K562 (cell line): ENCODE data around the gene BOD1L1. TPM values are rescaled to one million over a fixed set of nuclear protein-coding genes. Genes with fewer than 3 reads are reported as not detected.

Experiments used
- ATAC-seq: fragments of 200-7000 bp; cut with Tn5 transposase; 3 replicates; pipeline ENCODE4 v1.9.1; 2020; ENCODE audit warnings: moderate library complexity
- BruUV-seq: library from RNA; stranded (reverse); fragments of 400-500 nt; replicated peaks from 2 replicates; lab custom pipeline; 2021; lab: Mats Ljungman, UMichigan
- CTCF ChIA-PET: fragments of 300-600 bp; formaldehyde crosslinking; extraction: SDS; loops from one replicate; lab custom pipeline; 2021; ENCODE audit warnings: low intra/inter-chr PET ratio; lab: Yijun Ruan, JAX
- POLR2A ChIA-PET: fragments of 300-600, 350-650 bp; sonication (Branson Sonifier 250); formaldehyde crosslinking; extraction: SDS; loops from one replicate; lab custom pipeline; 2021; ENCODE audit warnings: antibody characterized with exemption, inconsistent platforms; lab: Yijun Ruan, JAX
- DNase-seq, 4 experiments: peaks; one replicate each; pipeline versions ENCODE4 v3.0.0 to v3.0.0-alpha.2; 2011 to 2018; ENCODE audit warnings: low spot score in 3 of 4, mixed read lengths in 3 of 4; ENCODE audit errors: extremely low read depth in 1 of 4
- FAIRE-seq: peaks from 2 replicates; lab custom pipeline; 2011; peaks lifted over from hg19 to GRCh38; lab: Jason Lieb, UNC
- H2AFZ ChIP-seq: 2 replicates; pipeline ENCODE4 v1.6.0; 2011; ENCODE audit warnings: low read depth, low read length, control low read depth, inconsistent platforms
- H3K27ac ChIP-seq: fragments of 200-600 bp; 3 replicates; pipeline ENCODE4 v1.8.0; 2011; ENCODE audit warnings: low read depth, mild to moderate bottlenecking, control low read depth, inconsistent platforms, low read length, moderate library complexity, mixed read lengths; ENCODE audit errors: extremely low read depth
- H3K27me3 ChIP-seq, 2 experiments: fragments of 300-600 bp in 1 of 2; 2 replicates in 1 of 2; 3 replicates in 1 of 2; pipeline versions ENCODE4 v1.6.0 to v1.8.0; 2011; ENCODE audit warnings: inconsistent platforms in 2 of 2, low read length in 2 of 2, mild to moderate bottlenecking in 1 of 2, mixed read lengths in 1 of 2, moderate library complexity in 1 of 2; ENCODE audit not compliant: control insufficient read depth in 2 of 2, insufficient read depth in 2 of 2
- H3K36me3 ChIP-seq: fragments of 300-600 bp; 3 replicates; pipeline ENCODE4 v1.8.0; 2011; ENCODE audit warnings: mild to moderate bottlenecking, low read length, inconsistent platforms; ENCODE audit not compliant: control insufficient read depth, insufficient read depth
- H3K4me1 ChIP-seq, 2 experiments: fragments of 200-600 bp in 1 of 2; replicated peaks in 1 of 2; 2 replicates in 1 of 2; 3 replicates in 1 of 2; pipeline versions ENCODE4 v1.5.1 to v1.8.0; 2011; ENCODE audit warnings: inconsistent platforms in 2 of 2, low read length in 2 of 2, mild to moderate bottlenecking in 1 of 2, mixed read lengths in 1 of 2, moderate library complexity in 1 of 2; ENCODE audit not compliant: control insufficient read depth in 2 of 2, insufficient read depth in 2 of 2
- H3K4me2 ChIP-seq: 2 replicates; pipeline ENCODE4 v1.6.1; 2011; ENCODE audit warnings: low read length, control low read depth, inconsistent platforms, mixed read lengths; ENCODE audit not compliant: insufficient read depth
- H3K4me3 ChIP-seq: fragments of 200-600 bp; sonication (generic), shearing (Covaris generic); 2 replicates; pipeline ENCODE4 v1.5.1; 2016; ENCODE audit warnings: control low read depth, inconsistent platforms
- H3K79me2 ChIP-seq: fragments of 200-600 bp; 3 replicates; pipeline ENCODE4 v1.8.0; 2011; ENCODE audit warnings: low read length, inconsistent platforms; ENCODE audit not compliant: control insufficient read depth, insufficient read depth
- H3K9ac ChIP-seq, 2 experiments: 2 replicates each; pipeline versions ENCODE4 v1.6.0 to v1.6.1; 2011; ENCODE audit warnings: low read depth in 2 of 2, low read length in 2 of 2, control low read depth in 1 of 2, inconsistent platforms in 1 of 2, mild to moderate bottlenecking in 1 of 2, mixed read lengths in 1 of 2; ENCODE audit not compliant: insufficient read depth in 1 of 2
- H3K9me1 ChIP-seq: one replicate; pipeline ENCODE4 v1.6.0; 2011; ENCODE audit warnings: inconsistent platforms, mild to moderate bottlenecking, low read length, moderate library complexity; ENCODE audit not compliant: control insufficient read depth, insufficient read depth
- H3K9me3 ChIP-seq: replicated peaks from 2 replicates; pipeline ENCODE4 v1.5.1; 2011; ENCODE audit warnings: low read depth, low read length, inconsistent platforms; ENCODE audit not compliant: control insufficient read depth, insufficient read depth
- H4K20me1 ChIP-seq: replicated peaks from 2 replicates; pipeline ENCODE4 v1.6.1; 2011; ENCODE audit warnings: low read length, inconsistent platforms, mixed read lengths; ENCODE audit not compliant: control insufficient read depth, insufficient read depth
- BMI1 ChIP-seq: fragments of 150-350 bp; IDR thresholded peaks from 2 replicates; pipeline ENCODE4 v1.6.1; 2014; ENCODE audit warnings: low read length
- CBFA2T2 ChIP-seq: fragments of 450-650 bp; conservative IDR thresholded peaks from 2 replicates; pipeline ENCODE4 v1.6.1; 2017; ENCODE audit warnings: mild to moderate bottlenecking
- FOXA1 ChIP-seq: fragments of 450-650 bp; IDR thresholded peaks from 2 replicates; pipeline ENCODE4 v1.6.1; 2016; ENCODE audit warnings: mild to moderate bottlenecking, borderline replicate concordance
- GTF3C2 ChIP-seq: IDR thresholded peaks from 3 replicates; pipeline ENCODE4 v1.6.1; 2011; ENCODE audit warnings: borderline replicate concordance, mild to moderate bottlenecking, moderate library complexity; ENCODE audit not compliant: insufficient read length; ENCODE audit errors: extremely low read depth
- HDGF ChIP-seq: fragments of 450-650 bp; IDR thresholded peaks from 2 replicates; pipeline ENCODE4 v1.6.1; 2016
- HNRNPK ChIP-seq: fragments of 200-400 bp; formaldehyde crosslinking; IDR thresholded peaks from one replicate; pipeline ENCODE4 v1.6.1; 2018; ENCODE audit warnings: mild to moderate bottlenecking, low read depth, low read length; ENCODE audit not compliant: poor library complexity, severe bottlenecking
- IRF2 ChIP-seq: sonication (generic); formaldehyde crosslinking; IDR thresholded peaks from 2 replicates; pipeline ENCODE4 v1.8.1; 2022; ENCODE audit warnings: mild to moderate bottlenecking, missing genetic modification reagents
- KDM5B ChIP-seq: fragments of 200-600 bp; sonication (generic); IDR thresholded peaks from 2 replicates; pipeline ENCODE4 v1.6.1; 2012; ENCODE audit warnings: low read depth, mild to moderate bottlenecking, moderate library complexity, low read length, control low read depth, inconsistent platforms; ENCODE audit not compliant: insufficient replicate concordance
- MYNN ChIP-seq, 2 experiments: sonication (generic); formaldehyde crosslinking in 1 of 2; IDR thresholded peaks; 2 replicates each; pipeline versions ENCODE4 v1.5.0 to v1.6.1; 2016 to 2020; ENCODE audit warnings: antibody characterized with exemption in 1 of 2, missing genetic modification reagents in 1 of 2
- POLR2AphosphoS2 ChIP-seq: IDR thresholded peaks from 2 replicates; pipeline ENCODE4 v1.6.1; 2012; ENCODE audit warnings: low read length, improper control_type of control experiment
- SRF ChIP-seq, 2 experiments: fragments of 250-450, 450-650 bp in 1 of 2; sonication (Bioruptor Pico) in 1 of 2; sonication (generic) in 1 of 2; formaldehyde crosslinking; IDR thresholded peaks; 2 replicates each; pipeline versions ENCODE4 v1.5.0 to v1.5.1; 2020 to 2022; ENCODE audit warnings: mild to moderate bottlenecking in 1 of 2, missing genetic modification reagents in 1 of 2
- TAL1 ChIP-seq: fragments of 450-650 bp; IDR thresholded peaks from 2 replicates; pipeline ENCODE4 v1.6.1; 2016; ENCODE audit warnings: mild to moderate bottlenecking
- WHSC1 ChIP-seq: IDR thresholded peaks from one replicate; pipeline ENCODE4 v1.6.1; 2012; ENCODE audit warnings: low read length, control low read depth, inconsistent platforms
- ZNF507 ChIP-seq: conservative IDR thresholded peaks from 2 replicates; pipeline ENCODE4 v1.6.1; 2017; ENCODE audit warnings: missing genetic modification characterization, missing compliant biosample characterization
- ZNF766 ChIP-seq: fragments of 200-800 bp; sonication (Bioruptor generic); conservative IDR thresholded peaks from 2 replicates; pipeline ENCODE4 v1.6.1; 2016; ENCODE audit warnings: missing genetic modification characterization, missing compliant biosample characterization
- ZNF780A ChIP-seq: fragments of 250-450 bp; sonication (Bioruptor Pico); IDR thresholded peaks from 2 replicates; pipeline ENCODE4 v1.5.0; 2021; ENCODE audit warnings: mild to moderate bottlenecking
- WGBS: fragments of 100-300 bp; shearing (Covaris generic); methylation state at CpG from one replicate; pipeline ENCODE4 v1.1.6; 2016; ENCODE audit warnings: low coverage, mixed read lengths; ENCODE audit not compliant: insufficient coverage; ENCODE audit errors: missing lambda C conversion rate; 5-methylcytosine and 5-hydroxymethylcytosine counted together
- in situ Hi-C: fragments of 300-500 bp; cut with MboI; formaldehyde crosslinking; loops from 4 replicates; pipeline ENCODE4 v1.15.0; 2018; ENCODE audit warnings: inconsistent platforms, mixed read lengths
- intact Hi-C: fragments of 100-400 bp; cut with micrococcal nuclease; formaldehyde crosslinking; loops from 2 replicates; pipeline ENCODE4 v1.14.2; 2022
- polyA plus RNA-seq, 8 experiments: library from polyadenylated mRNA; depleted of rRNA in 4 of 8; stranded (reverse) in 5 of 8; unstranded in 3 of 8; fragments of >200 nt; fragmentation: Nextera tagmentation in 2 of 8; fragmentation: Illumina TruSeq in 1 of 8; extraction: Ambion mirVana in 2 of 8; extraction: Trizol in 1 of 8; gene quantifications; 2 replicates each; pipeline versions ENCODE4 v1.2.1 to v1.2.3, GENCODE V29; 2011 to 2014; ENCODE audit warnings: inconsistent platforms in 1 of 8, missing spikeins in 1 of 8
- total RNA-seq, 7 experiments: library from RNA; depleted of rRNA in 6 of 7; stranded (reverse); fragments of >200 nt in 6 of 7; fragmentation: Illumina TruSeq in 2 of 7; extraction: Trizol in 2 of 7; gene quantifications; 2 replicates each; pipeline versions ENCODE4 v1.2.1 to v1.2.3, GENCODE V29; 2011 to 2021; ENCODE audit warnings: low replicate concordance in 1 of 7
- TF ChIP-seq, protein P1 (sequence below): sonication (generic); formaldehyde crosslinking; IDR thresholded peaks from 2 replicates; pipeline ENCODE4 v1.8.0; 2022; ENCODE audit warnings: missing genetic modification reagents, mild to moderate bottlenecking, moderate library complexity, borderline replicate concordance

The BOD1L1 gene
- total and polyA plus RNA-seq, 9 of the 15 experiments (the other 6 are each of a cell fraction or from before 2014, with no cell fraction given) = 4.8 to 23.2 (median 17.7) TPM

GRCh38 chr4:13570916-13571315 lies 56.6 kb downstream of the BOD1L1 start:
- FAIRE-seq (no peak), DNase-seq (no peak), ATAC-seq (no peak)
- Histone ChIP-seq H3K4me3 (no peak overlapping the region), H3K36me3 (peaks cover 40% of the 10 kb centered on the region; the same call in 2 of the 3 replicates), H3K9me3 (no peaks in the 10 kb centered on the region), H3K9me1 (no peaks in the 10 kb centered on the region), H3K27ac (no peak overlapping the region), H3K4me2 (no peak overlapping the region), H3K27me3 (no peaks in the 10 kb centered on the region), H3K79me2 (no peaks in the 10 kb centered on the region), H4K20me1 (no peaks in the 10 kb centered on the region), H3K4me1 (no peaks in the 10 kb centered on the region), H2AFZ (no peak overlapping the region), H3K9ac (no peak overlapping the region)
- BruUV-seq = no TSS peak
- in situ Hi-C loops = no loop called here
- TF ChIP-seq FOXA1 = no peak
- no peak for TF ChIP-seq BMI1
- TF ChIP-seq CBFA2T2 = no peak
- no peak for TF ChIP-seq WHSC1
- TF ChIP-seq KDM5B = no peak
- no peak for TF ChIP-seq MYNN (IDR thresholded peaks at IDR 0.05)
- TF ChIP-seq MYNN (CRISPR knock-in tag; IDR thresholded peaks at IDR 0.05) = no peak
- TF ChIP-seq IRF2 = no peak
- TF ChIP-seq ZNF780A (CRISPR knock-in tag) = no peak
- TF ChIP-seq HNRNPK = no peak
- no peak for TF ChIP-seq SRF (CRISPR knock-in tag; IDR thresholded peaks at IDR 0.05)
- no peak for TF ChIP-seq POLR2AphosphoS2
- no peak for TF ChIP-seq TAL1
- no peak for TF ChIP-seq HDGF
- TF ChIP-seq GTF3C2 = no peak
- TF ChIP-seq, protein P1, sequence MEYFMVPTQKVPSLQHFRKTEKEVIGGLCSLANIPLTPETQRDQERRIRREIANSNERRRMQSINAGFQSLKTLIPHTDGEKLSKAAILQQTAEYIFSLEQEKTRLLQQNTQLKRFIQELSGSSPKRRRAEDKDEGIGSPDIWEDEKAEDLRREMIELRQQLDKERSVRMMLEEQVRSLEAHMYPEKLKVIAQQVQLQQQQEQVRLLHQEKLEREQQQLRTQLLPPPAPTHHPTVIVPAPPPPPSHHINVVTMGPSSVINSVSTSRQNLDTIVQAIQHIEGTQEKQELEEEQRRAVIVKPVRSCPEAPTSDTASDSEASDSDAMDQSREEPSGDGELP (CRISPR knock-in tag) = no peak
- no peak for TF ChIP-seq ZNF766 (CRISPR knock-in tag)
- TF ChIP-seq ZNF507 (tag) = no peak
- intact Hi-C loops = no loop called here
- 85% methylated on average over 2 of the region's 2 CpGs for WGBS
- POLR2A ChIA-PET = no interaction called here
- CTCF ChIA-PET = no interaction called here
